IMR-90 (cell line): ENCODE measurements around the gene CYTH1. TPM values are rescaled to one million over a fixed set of nuclear protein-coding genes. Genes with fewer than 3 reads are reported as not detected.

Source experiments
- ATAC-seq: fragments of 200-7000 bp; cut with Tn5 transposase; 2 replicates; pipeline ENCODE4 v1.9.1; 2020; ENCODE audit warnings: low read depth, mild to moderate bottlenecking, moderate library complexity
- BruUV-seq: library from RNA; stranded (reverse); fragments of 400-500 nt; replicated peaks from 2 replicates; lab custom pipeline; 2021; lab: Mats Ljungman, UMichigan
- CTCF ChIA-PET: fragments of 300-600 bp; formaldehyde crosslinking; extraction: SDS; loops from one replicate; lab custom pipeline; 2021; ENCODE audit warnings: antibody characterized with exemption; lab: Yijun Ruan, JAX
- POLR2A ChIA-PET: fragments of 300-600 bp; sonication (Branson Sonifier 250); formaldehyde crosslinking; loops from one replicate; lab custom pipeline; 2022; ENCODE audit warnings: antibody characterized with exemption; ENCODE audit not compliant: unreplicated experiment; lab: Charles Lee
- DNase-seq: peaks from one replicate; pipeline ENCODE4 v3.0.0; 2013
- H2AFZ ChIP-seq: replicated peaks from 2 replicates; pipeline ENCODE3; 2013; ENCODE audit warnings: low read length, mild to moderate bottlenecking; ENCODE audit not compliant: poor library complexity
- H2AK5ac ChIP-seq: 2 replicates; pipeline ENCODE4 v1.6.1; 2013; ENCODE audit warnings: low read depth, low read length, inconsistent platforms
- H2AK9ac ChIP-seq: replicated peaks from 2 replicates; pipeline ENCODE3; 2013; ENCODE audit warnings: mild to moderate bottlenecking, low read depth, low read length, moderate library complexity; ENCODE audit not compliant: poor library complexity
- H2BK120ac ChIP-seq: 2 replicates; pipeline ENCODE4 v1.6.1; 2013; ENCODE audit warnings: low read depth, low read length, inconsistent platforms
- H2BK15ac ChIP-seq: 3 replicates; pipeline ENCODE4 v1.6.1; 2013; ENCODE audit warnings: low read depth, low read length, inconsistent platforms
- H2BK20ac ChIP-seq: 2 replicates; pipeline ENCODE4 v1.6.1; 2013; ENCODE audit warnings: low read depth, mild to moderate bottlenecking, inconsistent platforms, low read length, moderate library complexity
- H2BK5ac ChIP-seq: 2 replicates; pipeline ENCODE4 v1.6.1; 2013; ENCODE audit warnings: mild to moderate bottlenecking, low read depth, low read length, inconsistent platforms; ENCODE audit not compliant: poor library complexity, severe bottlenecking
- H3K14ac ChIP-seq: replicated peaks from 2 replicates; pipeline ENCODE4 v1.6.1; 2013; ENCODE audit warnings: low read depth, low read length, inconsistent platforms
- H3K18ac ChIP-seq: 2 replicates; pipeline ENCODE4 v1.6.1; 2013; ENCODE audit warnings: low read depth, low read length, control low read depth
- H3K23ac ChIP-seq: 2 replicates; pipeline ENCODE4 v1.6.1; 2013; ENCODE audit warnings: low read depth, low read length, inconsistent platforms
- H3K27ac ChIP-seq: 2 replicates; pipeline ENCODE4 v1.5.1; 2013; ENCODE audit warnings: mild to moderate bottlenecking, control low read depth, low read length; ENCODE audit not compliant: insufficient read depth
- H3K27me3 ChIP-seq: 2 replicates; pipeline ENCODE4 v1.6.1; 2013; ENCODE audit warnings: low read length; ENCODE audit not compliant: control insufficient read depth, insufficient read depth
- H3K36me3 ChIP-seq: 2 replicates; pipeline ENCODE4 v1.6.1; 2013; ENCODE audit warnings: low read length, mixed read lengths; ENCODE audit not compliant: control insufficient read depth, insufficient read depth
- H3K4ac ChIP-seq: 2 replicates; pipeline ENCODE4 v1.6.1; 2013; ENCODE audit warnings: low read depth, low read length, inconsistent platforms
- H3K4me1 ChIP-seq: 2 replicates; pipeline ENCODE4 v1.6.1; 2013; ENCODE audit warnings: low read length, mixed read lengths; ENCODE audit not compliant: control insufficient read depth, insufficient read depth
- H3K4me2 ChIP-seq: 2 replicates; pipeline ENCODE4 v1.6.1; 2013; ENCODE audit warnings: low read depth, mild to moderate bottlenecking, control low read depth, low read length, moderate library complexity
- H3K4me3 ChIP-seq: 2 replicates; pipeline ENCODE4 v1.5.1; 2013; ENCODE audit warnings: low read depth, mild to moderate bottlenecking, control low read depth, low read length, moderate library complexity; ENCODE audit not compliant: insufficient read depth
- H3K56ac ChIP-seq: 2 replicates; pipeline ENCODE4 v1.6.1; 2013; ENCODE audit warnings: low read length, inconsistent platforms; ENCODE audit not compliant: insufficient read depth; ENCODE audit errors: extremely low read depth
- H3K79me1 ChIP-seq, 2 experiments: 2 replicates each; pipeline ENCODE4 v1.6.1; 2013; ENCODE audit warnings: low read length in 2 of 2, inconsistent platforms in 1 of 2, low read depth in 1 of 2
- H3K9ac ChIP-seq: 2 replicates; pipeline ENCODE4 v1.6.1; 2013; ENCODE audit warnings: low read depth, low read length, control low read depth
- H3K9me1 ChIP-seq: 2 replicates; pipeline ENCODE4 v1.6.1; 2013; ENCODE audit warnings: low read length, inconsistent platforms; ENCODE audit not compliant: insufficient read depth
- H3K9me3 ChIP-seq: 2 replicates; pipeline ENCODE4 v1.6.1; 2013; ENCODE audit warnings: low read length; ENCODE audit not compliant: control insufficient read depth, insufficient read depth
- H4K20me1 ChIP-seq: 2 replicates; pipeline ENCODE4 v1.6.1; 2013; ENCODE audit warnings: low read length, inconsistent platforms; ENCODE audit not compliant: insufficient read depth
- H4K5ac ChIP-seq: 2 replicates; pipeline ENCODE4 v1.6.1; 2013; ENCODE audit warnings: mild to moderate bottlenecking, low read depth, low read length, control low read depth
- H4K8ac ChIP-seq, 2 experiments: 2 replicates each; pipeline ENCODE4 v1.6.1; 2013; ENCODE audit warnings: low read depth in 2 of 2, low read length in 2 of 2, control low read depth in 1 of 2, inconsistent platforms in 1 of 2
- H4K91ac ChIP-seq: 2 replicates; pipeline ENCODE4 v1.6.1; 2013; ENCODE audit warnings: low read depth, low read length, inconsistent platforms; ENCODE audit not compliant: insufficient read depth
- CEBPB ChIP-seq: IDR thresholded peaks from 2 replicates; pipeline ENCODE4 v1.6.1; 2012; ENCODE audit warnings: low read depth, low read length, improper control_type of control experiment
- CHD1 ChIP-seq: IDR thresholded peaks from 2 replicates; pipeline ENCODE4 v1.6.1; 2012; ENCODE audit warnings: low read depth, low read length, improper control_type of control experiment
- CTCF ChIP-seq: conservative IDR thresholded peaks from 2 replicates; pipeline ENCODE4 v1.5.1; 2012; ENCODE audit warnings: mild to moderate bottlenecking, low read depth, low read length, improper control_type of control experiment
- ELK1 ChIP-seq: fragments of 150-350 bp; IDR thresholded peaks from 2 replicates; pipeline ENCODE4 v1.6.1; 2016; ENCODE audit warnings: low read depth, mild to moderate bottlenecking, low read length, moderate library complexity, borderline replicate concordance
- MXI1 ChIP-seq: IDR thresholded peaks from 2 replicates; pipeline ENCODE4 v1.6.1; 2012; ENCODE audit warnings: low read depth, mild to moderate bottlenecking, low read length, moderate library complexity, borderline replicate concordance
- NFE2L2 ChIP-seq: fragments of 150-350 bp; IDR thresholded peaks from 2 replicates; pipeline ENCODE4 v1.6.1; 2016; ENCODE audit warnings: low read depth, mild to moderate bottlenecking, low read length
- POLR2A ChIP-seq: IDR thresholded peaks from 2 replicates; pipeline ENCODE4 v1.6.1; 2012; ENCODE audit warnings: mild to moderate bottlenecking, low read depth, low read length
- RCOR1 ChIP-seq: IDR thresholded peaks from 2 replicates; pipeline ENCODE4 v1.6.1; 2012; ENCODE audit warnings: mild to moderate bottlenecking, low read length, improper control_type of control experiment; ENCODE audit not compliant: insufficient replicate concordance
- SMC3 ChIP-seq: fragments of 150-350 bp; IDR thresholded peaks from 2 replicates; pipeline ENCODE4 v1.6.1; 2016; ENCODE audit warnings: low read depth, mild to moderate bottlenecking, antibody characterized with exemption, low read length, moderate library complexity
- WGBS, 2 experiments: methylation state at CpG; one replicate each; pipeline versions ENCODE4 v1.1.5 to v1.1.7; 2013; ENCODE audit warnings: missing lambda C conversion rate in 2 of 2; ENCODE audit not compliant: insufficient read length in 1 of 2; ENCODE audit errors: extremely low coverage in 2 of 2; 5-methylcytosine and 5-hydroxymethylcytosine counted together
- dilution Hi-C: fragments of 300-500 bp; cut with HindIII; formaldehyde crosslinking; loops from one replicate; pipeline ENCODE4 v1.14.3; 2018; ENCODE audit warnings: low sequenced_read_pairs; ENCODE audit not compliant: unreplicated experiment
- in situ Hi-C: fragments of 300-500 bp; cut with MboI; formaldehyde crosslinking; loops from 3 replicates; pipeline ENCODE4 v1.14.3; 2019; ENCODE audit warnings: low sequenced_read_pairs, inconsistent platforms, mixed read lengths
- intact Hi-C: fragments of 100-400 bp; cut with micrococcal nuclease; formaldehyde crosslinking; loops from 2 replicates; pipeline ENCODE4 v1.10.0; 2022
- polyA plus RNA-seq, 3 experiments: library from polyadenylated mRNA; depleted of rRNA; stranded (reverse); fragments of >200 nt; gene quantifications; 2 replicates each; pipeline ENCODE4 v1.2.3, GENCODE V29; 2012; ENCODE audit warnings: low replicate concordance in 1 of 3
- total RNA-seq: library from RNA; depleted of rRNA; stranded (reverse); fragments of >200 nt; gene quantifications from 2 replicates; pipeline ENCODE4 v1.2.3, GENCODE V29; 2012

CYTH1 gene
- total and polyA plus RNA-seq, 2 of the 4 experiments (the other 2 are of a cell fraction) = 7.9 to 12.4 TPM

- no peak overlapping the region for H3K4ac ChIP-seq
- no peaks in the 10 kb centered on the region for H3K79me1 ChIP-seq
- H3K9me1 ChIP-seq = no peaks in the 10 kb centered on the region
- ChIA-PET CTCF (no interaction called here), POLR2A (no interaction called here)
- H2AFZ ChIP-seq = no peak overlapping the region
- H2AK5ac ChIP-seq = no peak overlapping the region
- no peaks in the 10 kb centered on the region for H4K20me1 ChIP-seq
- H3K23ac ChIP-seq = no peak overlapping the region
- peak; percentile 62 for ATAC-seq
- peak; percentile 47 for DNase-seq
- in situ Hi-C loops = no loop called here
- H3K14ac ChIP-seq = no peak overlapping the region
- no peak for TF ChIP-seq POLR2A
- no peak for TF ChIP-seq RCOR1
- no peak for TF ChIP-seq NFE2L2
- TF ChIP-seq CHD1 = no peak
- no peak for TF ChIP-seq SMC3
- no peak for TF ChIP-seq ELK1
- no peak for TF ChIP-seq CTCF
- no peak for TF ChIP-seq MXI1
- TF ChIP-seq CEBPB = no peak
- H2BK5ac ChIP-seq = no peak overlapping the region
- intact Hi-C loops = no loop called here
- H3K27ac ChIP-seq = no peak overlapping the region
- no peaks in the 10 kb centered on the region for H3K4me1 ChIP-seq
- H2AK9ac ChIP-seq = no peak overlapping the region
- WGBS, 2 experiments = 94% methylated on average over 3 of the region's 5 CpGs; no CpG with 5 or more reads in 1 of the 2 experiments
- no peak overlapping the region for H2BK15ac ChIP-seq
- H3K4me3 ChIP-seq = no peak overlapping the region
- H3K56ac ChIP-seq = no peak overlapping the region
- H3K18ac ChIP-seq = no peak overlapping the region
- H3K9ac ChIP-seq = no peak overlapping the region
- H3K4me2 ChIP-seq = no peak overlapping the region
- H2BK20ac ChIP-seq = no peak overlapping the region
- H2BK120ac ChIP-seq = no peak overlapping the region
- no peak overlapping the region for H4K5ac ChIP-seq
- H3K9me3 ChIP-seq = peaks cover 3% of the 10 kb centered on the region
- dilution Hi-C loops = no loop called here
- no peak overlapping the region for H4K8ac ChIP-seq
- BruUV-seq = no TSS peak
- H4K91ac ChIP-seq = no peak overlapping the region
- no peaks in the 10 kb centered on the region for H3K36me3 ChIP-seq
- H3K27me3 ChIP-seq = peaks cover 9% of the 10 kb centered on the region
Observed at GRCh38 chr17:78653382-78653781, 128.7 kb downstream of the CYTH1 start.
